HG02870 (cell line): ENCODE data around the gene LILRA5.
"Not testable (repeated sequence)": the region's sequence is repeated elsewhere in the genome, so short reads cannot be mapped to it uniquely, and the experiment has no call there.

Experiments used
- ATAC-seq: cut with Tn5 transposase; IDR thresholded peaks from one replicate; pipeline ENCODE4 v1.9.1; 2021; ENCODE audit warnings: mild to moderate bottlenecking, moderate library complexity; ENCODE audit not compliant: unreplicated experiment

LILRA5 gene

DNA sequence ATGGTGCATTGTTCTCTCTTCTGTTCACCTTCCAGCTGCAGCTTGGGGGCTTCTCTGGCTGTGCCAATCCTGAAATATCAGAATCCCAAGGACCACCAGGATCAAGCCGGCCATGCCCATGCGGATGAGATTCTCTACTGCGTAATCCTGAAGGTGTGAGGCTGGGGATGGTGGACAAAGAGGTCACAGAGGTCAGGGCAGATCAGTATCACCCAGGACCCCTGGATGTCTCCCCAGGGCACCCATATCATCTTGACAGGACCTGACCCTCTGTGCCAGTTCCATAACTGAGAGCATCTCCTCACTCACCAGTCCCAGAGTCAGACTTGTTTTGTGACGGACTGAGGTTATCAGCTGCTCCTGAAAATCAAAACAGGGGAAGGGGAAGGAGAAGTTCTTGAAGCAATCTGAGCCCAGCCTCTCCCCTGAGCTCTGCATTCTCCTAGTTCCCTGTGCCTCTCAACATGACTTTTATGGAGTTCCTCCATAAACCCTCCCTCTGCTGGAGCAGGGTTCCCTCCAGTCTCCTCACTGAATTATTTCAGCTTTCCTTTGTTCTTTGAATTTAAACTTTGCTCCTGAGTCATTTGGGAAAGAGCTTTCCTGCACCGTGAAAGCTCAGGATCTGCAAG lies 5.5 kb downstream of the LILRA5 start:
- no peak for ATAC-seq

- ATAC-seq = no peak
Observed at GRCh38 chr19:54305141-54305540, 7.8 kb downstream of the LILRA5 start.

DNA sequence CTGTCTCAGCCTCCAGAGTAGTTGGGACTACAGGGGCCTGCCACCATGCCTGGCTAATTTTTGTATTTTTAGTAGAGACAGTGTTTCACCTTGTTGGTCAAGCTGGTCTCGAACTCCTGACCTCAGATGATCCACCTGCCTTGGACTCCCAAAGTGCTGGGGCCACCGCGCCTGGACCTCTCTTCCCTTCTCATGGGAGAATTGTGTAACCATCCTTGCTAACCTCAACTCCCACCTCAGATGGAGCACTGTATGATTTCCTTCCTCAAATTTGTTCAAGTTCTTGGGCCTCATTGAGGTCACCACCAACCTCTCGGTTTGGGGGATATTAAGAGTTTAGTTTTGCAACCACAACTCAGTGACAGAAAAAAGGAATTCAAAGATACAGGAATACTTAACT lies 10.7 kb downstream of the LILRA5 start:
- ATAC-seq = no peak

- no peak for ATAC-seq
Observed at GRCh38 chr19:54299515-54299914, 13.5 kb downstream of the LILRA5 start.

DNA sequence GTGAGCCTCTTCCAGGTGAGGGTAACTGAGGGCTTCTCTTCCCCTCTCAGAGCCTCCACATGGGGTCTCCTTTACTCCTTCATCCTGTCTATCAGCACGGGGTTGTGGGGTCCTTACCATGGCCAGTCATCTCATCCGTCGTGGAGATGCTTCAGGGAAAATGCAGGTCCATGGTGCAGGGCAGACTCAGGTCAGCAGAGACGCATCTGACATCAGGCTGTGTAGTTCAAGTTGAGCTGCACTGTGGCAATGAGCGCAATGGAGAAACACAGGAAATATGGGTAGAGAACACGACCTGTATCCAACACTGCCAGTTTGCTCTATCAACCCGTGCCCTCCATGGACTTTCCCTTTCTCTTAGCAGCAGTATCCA lies 13.9 kb downstream of the LILRA5 start:
- no peak for ATAC-seq

DNA sequence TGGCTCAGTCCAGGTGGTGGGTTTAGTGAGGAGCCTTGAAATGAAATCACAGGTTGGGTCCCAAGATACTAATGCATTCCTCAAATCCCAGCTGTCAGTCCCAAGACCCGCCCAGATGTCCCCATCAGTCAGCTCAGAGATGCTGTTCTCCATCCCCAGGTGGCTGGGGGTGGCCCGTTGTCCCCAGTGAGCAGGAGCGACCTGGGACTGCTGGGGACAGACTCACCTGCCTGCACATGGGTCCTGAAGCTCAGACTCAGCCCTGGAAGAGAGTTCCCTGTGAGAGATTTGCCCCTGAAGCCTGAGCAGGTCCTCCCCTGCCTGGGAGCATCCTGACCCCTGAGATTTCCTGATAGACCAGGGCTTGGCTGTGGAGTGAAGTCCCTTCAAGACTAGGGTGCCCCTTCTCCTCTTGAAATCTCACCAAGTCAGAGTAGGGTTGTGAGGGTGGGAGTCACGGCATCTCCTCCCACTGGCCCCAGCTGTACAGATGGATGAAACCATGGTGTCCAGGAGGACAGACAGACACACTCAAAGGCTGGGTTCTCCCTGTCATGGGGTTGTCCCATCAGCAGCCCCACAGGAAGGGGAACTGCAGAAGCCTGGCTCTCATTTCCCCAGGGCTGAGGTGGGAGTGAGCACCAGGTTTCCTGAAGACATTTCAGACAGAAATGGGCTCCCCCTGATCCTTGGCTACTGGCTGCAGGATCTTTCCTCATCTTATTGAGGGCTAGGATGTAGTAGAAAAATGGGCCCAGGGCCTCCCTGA lies 14.4 kb downstream of the LILRA5 start:
- ATAC-seq = no peak

DNA sequence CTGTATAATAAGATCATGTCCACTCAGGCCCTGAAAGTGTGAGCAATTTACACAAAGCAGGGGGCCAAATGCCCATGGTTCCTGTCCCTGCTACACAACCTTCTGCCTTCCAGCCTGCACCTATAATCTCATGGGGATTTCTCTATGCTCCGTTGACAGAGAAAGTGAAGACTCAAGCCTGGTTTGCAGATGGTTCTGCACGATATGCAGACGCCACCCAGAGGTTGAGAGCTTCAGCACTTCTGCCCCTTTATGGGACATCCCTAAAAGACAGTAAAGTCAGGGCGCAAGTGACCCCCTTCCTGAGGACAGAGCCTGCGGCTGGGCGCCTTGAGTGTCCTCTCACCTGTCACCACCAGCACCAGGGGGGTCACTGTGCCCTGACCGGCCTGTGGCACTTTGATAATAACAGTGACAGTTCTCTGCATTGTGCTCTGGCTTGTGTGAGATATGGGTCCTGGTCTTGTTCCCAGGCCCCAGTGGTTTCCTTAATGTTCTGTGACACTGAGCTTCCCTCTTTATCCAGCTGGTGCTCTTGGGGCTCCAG lies 15.1 kb downstream of the LILRA5 start:
- ATAC-seq = no peak

DNA sequence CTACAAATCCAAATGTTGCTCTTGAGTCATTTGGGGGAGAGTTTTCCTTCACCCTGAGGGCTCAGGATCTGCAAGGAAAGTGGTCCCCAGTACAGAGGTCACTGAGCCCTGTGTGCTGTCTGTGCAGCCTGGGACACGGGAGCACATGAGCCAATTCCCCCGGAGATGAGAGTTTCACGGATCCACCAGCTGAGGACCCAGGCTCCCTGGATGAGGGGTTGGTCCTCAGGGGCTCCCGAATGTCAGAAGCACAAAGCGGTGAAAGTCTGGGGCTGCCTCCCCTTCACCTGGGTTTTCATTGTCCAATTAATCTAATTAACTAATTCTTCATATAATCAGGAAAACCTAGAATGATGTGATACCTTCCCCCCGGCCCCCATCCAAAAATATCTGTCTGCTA lies 18.4 kb downstream of the LILRA5 start:
- ATAC-seq = no peak

- not testable (repeated sequence) for ATAC-seq
Observed at GRCh38 chr19:54289160-54289559, 23.8 kb downstream of the LILRA5 start.

- ATAC-seq = no peak
Observed at GRCh38 chr19:54287456-54287855, 25.5 kb downstream of the LILRA5 start.

DNA sequence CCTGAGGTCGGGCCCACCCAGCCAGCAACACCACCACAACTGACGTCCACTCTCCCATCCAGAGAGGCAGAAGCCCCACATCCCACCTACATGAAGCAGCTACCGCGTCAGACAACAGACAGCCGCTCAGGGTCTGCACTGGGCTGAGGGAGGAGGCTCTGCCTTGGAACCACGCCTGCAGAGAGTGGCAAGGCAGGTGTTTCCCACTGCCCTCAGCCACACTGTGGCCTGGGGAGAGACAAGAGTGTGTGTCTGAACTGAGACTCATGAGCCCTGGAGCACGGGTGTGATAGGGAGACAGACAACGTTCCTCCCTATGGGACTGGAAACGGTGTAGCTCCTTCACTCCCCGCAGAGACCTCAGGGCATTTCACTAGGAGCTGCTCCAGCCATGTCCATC lies 26.7 kb downstream of the LILRA5 start:
- not testable (repeated sequence) for ATAC-seq

- not testable (repeated sequence) for ATAC-seq
Observed at GRCh38 chr19:54285427-54286056, 27.4 kb downstream of the LILRA5 start.

DNA sequence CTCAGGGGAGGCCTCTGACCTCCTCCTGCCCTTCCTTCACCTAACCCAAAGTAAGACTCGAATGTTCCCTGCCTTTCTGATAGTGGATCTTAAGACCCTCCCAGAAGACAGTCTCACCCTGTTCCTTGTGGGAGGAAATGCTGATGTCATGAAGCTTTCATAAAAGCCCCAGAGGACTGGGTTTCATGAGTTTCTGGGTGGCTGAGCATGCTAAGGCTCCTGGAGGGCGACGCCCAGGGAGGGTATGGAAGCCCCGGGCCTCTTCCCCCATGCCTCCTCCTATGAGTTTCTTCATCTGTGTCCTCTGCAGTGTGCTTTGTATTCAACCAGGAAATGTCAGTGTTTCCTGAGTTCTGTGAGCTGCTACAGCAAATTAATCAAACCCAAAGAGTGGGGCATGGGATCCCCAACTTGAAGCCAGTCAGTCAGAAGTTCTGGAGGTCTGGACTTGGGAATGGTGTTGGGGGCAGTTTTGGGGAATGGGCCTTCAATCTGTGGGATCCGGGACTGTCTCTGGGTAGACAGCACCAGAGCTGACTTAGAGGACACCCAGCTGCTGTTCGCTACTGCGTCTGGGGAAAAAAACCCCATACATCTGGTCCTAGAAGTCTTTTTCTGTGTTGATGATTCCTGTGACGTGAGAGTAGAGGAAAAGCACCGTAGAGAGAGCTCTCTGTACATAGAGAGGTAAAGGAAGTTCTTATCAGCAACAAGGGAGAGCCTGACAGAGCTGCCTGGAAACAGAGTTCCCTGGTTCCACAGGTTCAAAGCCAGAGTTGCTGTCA lies 30.1 kb downstream of the LILRA5 start:
- ATAC-seq = no peak

- not testable (repeated sequence) for ATAC-seq
Observed at GRCh38 chr19:54281729-54282075, 31.3 kb downstream of the LILRA5 start.

- no peak for ATAC-seq
Observed at GRCh38 chr19:54281007-54281728, 31.8 kb downstream of the LILRA5 start, which contains the start of gene LILRB2. LILRB2 (minus strand) TSS chr19:54281110; CDS start chr19:54280496, 614 bp downstream.

DNA sequence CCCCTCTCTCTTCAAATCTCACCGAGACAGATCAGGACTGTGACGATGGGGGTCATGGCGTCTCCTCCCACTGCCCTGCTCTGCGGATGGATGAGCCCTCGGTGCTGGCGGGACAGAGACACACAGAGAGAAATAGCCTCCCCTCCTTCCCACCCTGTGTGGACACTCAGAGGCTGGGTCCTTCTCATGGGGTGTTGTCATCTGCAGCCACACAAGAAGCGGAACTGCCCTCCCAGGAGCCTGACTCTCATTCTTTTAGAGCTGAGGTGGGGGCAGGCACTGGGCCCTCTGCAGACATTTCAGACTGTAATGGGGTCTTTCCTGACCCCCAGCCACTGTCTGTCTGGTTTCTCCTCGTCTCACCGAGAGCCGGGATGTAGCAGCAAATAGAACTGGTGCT lies 32.5 kb downstream of the LILRA5 start:
- not testable (repeated sequence) for ATAC-seq

- not testable (repeated sequence) for ATAC-seq
Observed at GRCh38 chr19:54280025-54280424, 32.9 kb downstream of the LILRA5 start.

GRCh38 chr19:54279406-54279962 lies 33.5 kb downstream of the LILRA5 start:
- no peak for ATAC-seq

GRCh38 chr19:54278571-54279195 lies 34.3 kb downstream of the LILRA5 start:
- ATAC-seq = not testable (repeated sequence)

DNA sequence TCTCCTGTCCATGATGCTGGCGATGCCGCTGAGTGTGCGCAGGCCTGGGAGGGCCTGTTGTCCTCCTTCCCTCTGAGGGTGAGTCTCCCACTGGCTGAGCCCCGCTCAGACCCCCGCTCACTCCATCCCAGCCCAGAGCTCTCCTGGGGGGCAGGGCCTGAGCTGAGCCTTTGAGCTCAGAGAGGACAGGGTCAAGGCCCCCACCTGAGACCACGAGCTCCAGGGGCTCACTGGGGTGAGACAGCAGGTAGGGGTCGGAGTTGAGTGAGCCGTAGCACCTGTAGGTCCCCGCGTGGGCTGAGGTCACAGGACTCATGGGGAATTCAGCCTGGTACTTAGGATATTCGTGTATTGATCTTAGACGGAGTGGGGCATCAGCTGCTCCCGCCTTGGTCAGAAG lies 34.9 kb downstream of the LILRA5 start:
- not testable (repeated sequence) for ATAC-seq
